Gastrocnemius medialis (tissue), 4 donors: ENCODE measurements around the gene CPSF4L. TPM values are rescaled to one million over a fixed set of nuclear protein-coding genes. Genes with fewer than 3 reads are reported as not detected.

Experiments
- ATAC-seq, 2 donors: fragments of 150-250 bp; one replicate each; pipeline ENCODE4 v1.9.1; 2016
- DNase-seq, 2 donors: peaks; one replicate each; pipeline ENCODE4 v3.0.0-alpha.2; 2019
- H3K27ac ChIP-seq, 4 donors: fragments of 200-600 bp; sonication (generic); 1 replicate in 1 of 4; 2 replicates in 3 of 4; pipeline ENCODE4 v1.5.1; 2016 to 2018; ENCODE audit warnings: mild to moderate bottlenecking in 2 of 4, moderate library complexity in 1 of 4
- H3K27me3 ChIP-seq, 3 donors: fragments of 200-600 bp; sonication (generic) in 2 of 3; 1 replicate in 1 of 3; 2 replicates in 2 of 3; pipeline versions ENCODE4 v1.5.1 to v1.6.0; 2016 to 2019; ENCODE audit warnings: mild to moderate bottlenecking in 1 of 3, moderate library complexity in 1 of 3
- H3K36me3 ChIP-seq, 2 donors: fragments of 200-600 bp; sonication (generic) in 1 of 2; one replicate each; pipeline ENCODE4 v1.5.1; 2017 to 2018
- H3K4me1 ChIP-seq, 2 donors: fragments of 200-600 bp; sonication (generic) in 1 of 2; one replicate each; pipeline ENCODE4 v1.5.1; 2016 to 2017; ENCODE audit warnings: mild to moderate bottlenecking in 2 of 2
- H3K4me3 ChIP-seq, 4 donors: fragments of 200-600 bp; sonication (generic) in 3 of 4; 1 replicate in 1 of 4; 2 replicates in 3 of 4; pipeline ENCODE4 v1.5.1; 2016 to 2019; ENCODE audit warnings: mild to moderate bottlenecking in 2 of 4
- H3K9me3 ChIP-seq, 3 donors: fragments of 200-600 bp; sonication (generic) in 2 of 3; 1 replicate in 1 of 3; 2 replicates in 2 of 3; pipeline ENCODE4 v1.5.1; 2016 to 2019
- POLR2A ChIP-seq, 2 donors: fragments of 450-650 bp; IDR thresholded peaks; one replicate each; pipeline ENCODE4 v1.6.1; 2017; ENCODE audit warnings: antibody characterized with exemption in 2 of 2, mild to moderate bottlenecking in 2 of 2, moderate library complexity in 2 of 2
- in situ Hi-C, 4 donors: fragments of 200-750 bp; cut with MboI; loops; one replicate each; pipeline versions ENCODE4 v1.15.0 to v1.8.0; 2017; ENCODE audit warnings: low sequenced_read_pairs in 4 of 4
- intact Hi-C: fragments of 100-400 bp; cut with DNase I; formaldehyde crosslinking; loops from one replicate; pipeline ENCODE4 v1.15.1; 2023; ENCODE audit warnings: low total_unique reads
- total RNA-seq, 4 donors: library from RNA; depleted of rRNA; stranded (reverse); fragments of >200 nt; gene quantifications; one replicate each; pipeline versions ENCODE4 v1.1.0 to v1.2.3, GENCODE V29; 2016
- TF ChIP-seq, protein P1 (sequence below), 5 experiments: fragments of 450-650 bp in 3 of 5; fragments of 200-600 bp in 2 of 5; sonication (generic) in 2 of 5; IDR thresholded peaks in 4 of 5; conservative IDR thresholded peaks in 1 of 5; 1 replicate in 4 of 5; 2 replicates in 1 of 5; pipeline ENCODE4 v1.5.1; 2016 to 2019; ENCODE audit warnings: antibody characterized with exemption in 5 of 5, mild to moderate bottlenecking in 3 of 5, moderate library complexity in 3 of 5

Gene CPSF4L
- total RNA-seq, 4 donors from 2014 or later, result not detected

DNA sequence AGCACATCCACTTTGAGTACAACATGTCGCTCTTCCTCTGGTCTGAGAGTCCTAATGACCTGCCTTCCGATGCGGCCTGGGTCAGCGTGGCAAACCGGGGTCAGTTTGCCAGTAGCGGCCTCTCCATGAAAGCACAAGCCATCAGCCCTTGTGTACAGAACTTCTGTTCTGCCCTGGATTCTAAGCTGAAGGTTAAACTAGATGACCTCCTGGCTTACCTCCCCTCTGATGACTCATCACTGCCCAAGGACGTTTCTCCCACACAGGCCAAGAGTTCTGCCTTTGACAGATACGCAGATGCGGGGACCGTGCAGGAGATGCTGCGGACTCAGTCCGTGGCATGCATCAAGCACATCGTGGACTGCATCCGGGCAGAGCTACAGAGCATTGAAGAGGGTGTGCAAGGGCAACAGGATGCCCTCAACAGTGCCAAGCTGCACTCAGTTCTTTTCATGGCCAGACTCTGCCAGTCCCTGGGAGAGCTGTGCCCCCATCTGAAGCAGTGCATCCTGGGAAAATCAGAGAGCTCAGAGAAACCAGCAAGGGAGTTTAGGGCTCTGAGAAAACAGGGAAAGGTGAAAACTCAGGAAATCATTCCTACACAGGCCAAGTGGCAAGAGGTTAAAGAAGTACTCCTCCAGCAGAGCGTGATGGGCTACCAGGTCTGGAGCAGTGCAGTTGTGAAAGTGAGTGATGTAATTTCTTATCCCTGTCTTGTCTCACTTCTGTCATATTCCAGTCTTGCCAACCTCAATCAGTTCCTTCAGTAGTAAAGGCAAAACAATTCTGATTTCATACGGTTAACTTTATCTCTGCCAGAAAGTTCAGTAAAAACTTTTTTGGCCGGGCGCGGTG lies 60.2 kb downstream of the CPSF4L start:
- Histone ChIP-seq H3K4me1 (peaks cover 0 to 21% of the 10 kb centered on the region in 2 donors), H3K27ac (peak overlapping the region in 1 of 4 donors; percentile 62), H3K36me3 (peaks cover 2 to 93% of the 10 kb centered on the region in 2 donors), H3K9me3 (no peaks in the 10 kb centered on the region), H3K4me3 (no peak overlapping the region), H3K27me3 (no peaks in the 10 kb centered on the region)
- ATAC-seq, result peak in 1 of 2 donors; percentile 65
- TF ChIP-seq, protein P1, sequence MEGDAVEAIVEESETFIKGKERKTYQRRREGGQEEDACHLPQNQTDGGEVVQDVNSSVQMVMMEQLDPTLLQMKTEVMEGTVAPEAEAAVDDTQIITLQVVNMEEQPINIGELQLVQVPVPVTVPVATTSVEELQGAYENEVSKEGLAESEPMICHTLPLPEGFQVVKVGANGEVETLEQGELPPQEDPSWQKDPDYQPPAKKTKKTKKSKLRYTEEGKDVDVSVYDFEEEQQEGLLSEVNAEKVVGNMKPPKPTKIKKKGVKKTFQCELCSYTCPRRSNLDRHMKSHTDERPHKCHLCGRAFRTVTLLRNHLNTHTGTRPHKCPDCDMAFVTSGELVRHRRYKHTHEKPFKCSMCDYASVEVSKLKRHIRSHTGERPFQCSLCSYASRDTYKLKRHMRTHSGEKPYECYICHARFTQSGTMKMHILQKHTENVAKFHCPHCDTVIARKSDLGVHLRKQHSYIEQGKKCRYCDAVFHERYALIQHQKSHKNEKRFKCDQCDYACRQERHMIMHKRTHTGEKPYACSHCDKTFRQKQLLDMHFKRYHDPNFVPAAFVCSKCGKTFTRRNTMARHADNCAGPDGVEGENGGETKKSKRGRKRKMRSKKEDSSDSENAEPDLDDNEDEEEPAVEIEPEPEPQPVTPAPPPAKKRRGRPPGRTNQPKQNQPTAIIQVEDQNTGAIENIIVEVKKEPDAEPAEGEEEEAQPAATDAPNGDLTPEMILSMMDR (IDR thresholded peaks at IDR 0.05 in 4 of 5, conservative IDR thresholded peaks at IDR 0.05 in 1 of 5), result no peak
- no peak for TF ChIP-seq POLR2A (IDR thresholded peaks at IDR 0.05)
- DNase-seq, result peak in 1 of 2 donors; percentile 35
- intact Hi-C loops (no loop called here), in situ Hi-C loops (no loop called here)

DNA sequence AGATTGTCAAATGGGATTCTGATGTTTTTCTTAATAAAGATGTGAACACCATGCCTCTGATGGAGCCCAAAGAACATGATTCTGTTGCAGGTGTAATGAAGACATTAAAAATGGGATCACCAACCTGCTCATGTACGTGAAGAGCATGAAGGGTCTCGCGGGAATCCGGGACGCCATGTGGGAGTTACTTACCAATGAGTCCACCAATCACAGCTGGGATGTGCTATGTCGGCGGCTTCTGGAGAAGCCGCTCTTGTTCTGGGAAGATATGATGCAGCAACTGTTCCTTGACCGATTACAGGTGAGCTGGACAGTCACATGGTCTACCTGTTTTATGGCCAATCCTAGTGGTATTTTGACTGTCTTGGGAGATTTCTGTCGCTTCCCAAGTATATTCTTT lies 61.2 kb downstream of the CPSF4L start:
- Histone ChIP-seq H3K9me3 (no peaks in the 10 kb centered on the region), H3K4me1 (peaks cover 0 to 23% of the 10 kb centered on the region in 2 donors), H3K4me3 (no peak overlapping the region), H3K27ac (peak overlapping the region in 1 of 4 donors; percentile 62), H3K36me3 (peaks cover 2 to 83% of the 10 kb centered on the region in 2 donors), H3K27me3 (no peaks in the 10 kb centered on the region)
- intact Hi-C loops (no loop called here), in situ Hi-C loops (no loop called here)
- TF ChIP-seq, protein P1 (IDR thresholded peaks at IDR 0.05 in 4 of 5, conservative IDR thresholded peaks at IDR 0.05 in 1 of 5), result no peak
- TF ChIP-seq POLR2A (IDR thresholded peaks at IDR 0.05), result no peak
- DNase-seq (no peak), ATAC-seq (no peak)

DNA sequence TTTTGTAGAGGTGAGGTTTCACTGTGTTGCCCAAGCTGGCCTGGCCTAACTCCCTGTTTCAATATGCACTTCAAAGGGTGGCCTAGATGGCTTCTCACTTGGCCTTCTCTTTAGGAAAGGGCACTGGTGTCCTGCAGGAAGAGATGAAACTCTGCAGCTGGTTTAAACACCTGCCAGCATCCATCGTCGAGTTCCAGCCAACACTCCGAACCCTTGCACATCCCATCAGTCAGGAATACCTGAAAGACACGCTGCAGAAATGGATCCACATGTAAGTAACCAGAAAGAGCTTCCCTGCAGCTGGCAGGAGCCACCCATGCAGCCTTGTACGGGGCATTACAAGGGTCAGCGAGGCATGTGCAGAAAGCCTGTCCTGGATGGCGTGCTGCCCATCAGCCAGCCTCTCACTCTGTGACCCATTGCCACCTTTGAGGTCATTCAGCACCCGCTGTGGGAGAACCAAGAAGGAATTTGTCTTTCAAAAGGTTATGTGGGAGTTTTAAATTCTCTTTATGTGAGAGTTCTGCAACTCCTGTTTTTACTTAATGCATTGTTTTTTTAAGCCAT lies 61.8 kb downstream of the CPSF4L start:
- intact Hi-C loops (no loop called here), in situ Hi-C loops (no loop called here)
- H3K9me3 ChIP-seq, result no peaks in the 10 kb centered on the region
- DNase-seq, result no peak
- peaks cover under 1 to 24% of the 10 kb centered on the region in 2 donors for H3K4me1 ChIP-seq
- no peak for ATAC-seq
- H3K36me3 ChIP-seq, result peaks cover 2 to 77% of the 10 kb centered on the region in 2 donors
- H3K27ac ChIP-seq, result no peak overlapping the region
- TF ChIP-seq, protein P1 (IDR thresholded peaks at IDR 0.05 in 4 of 5, conservative IDR thresholded peaks at IDR 0.05 in 1 of 5), result no peak
- TF ChIP-seq POLR2A (IDR thresholded peaks at IDR 0.05), result no peak
- H3K27me3 ChIP-seq, result no peaks in the 10 kb centered on the region
- no peak overlapping the region for H3K4me3 ChIP-seq

DNA sequence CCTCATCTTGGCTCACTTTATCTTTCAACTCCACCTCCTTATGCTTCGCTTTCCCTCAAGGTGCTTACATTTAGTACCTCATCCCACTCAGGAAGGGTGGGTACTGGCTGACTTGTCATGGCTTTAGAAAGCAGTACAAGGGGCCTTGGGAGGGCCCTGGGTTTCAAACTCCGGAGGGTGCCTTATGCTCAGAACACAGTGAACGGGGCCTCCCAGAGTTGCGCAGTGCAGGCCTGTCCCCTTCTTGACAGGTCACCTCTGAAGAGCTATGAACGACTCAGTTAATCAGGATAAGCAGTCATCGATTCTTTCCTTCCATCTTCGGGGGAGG lies 62.8 kb downstream of the CPSF4L start:
- peaks cover 8 to 31% of the 10 kb centered on the region in 2 donors for H3K4me1 ChIP-seq
- TF ChIP-seq, protein P1 (IDR thresholded peaks at IDR 0.05 in 4 of 5, conservative IDR thresholded peaks at IDR 0.05 in 1 of 5), result no peak
- no peak for TF ChIP-seq POLR2A (IDR thresholded peaks at IDR 0.05)
- no peaks in the 10 kb centered on the region for H3K27me3 ChIP-seq
- no peak overlapping the region for H3K4me3 ChIP-seq
- no peak overlapping the region for H3K27ac ChIP-seq
- intact Hi-C loops, result no loop called here
- in situ Hi-C loops, result no loop called here
- ATAC-seq (no peak), DNase-seq (no peak)
- peaks cover 2 to 74% of the 10 kb centered on the region in 2 donors for H3K36me3 ChIP-seq
- H3K9me3 ChIP-seq, result no peaks in the 10 kb centered on the region

Other genes starting within 250 kb of the CPSF4L start
- 10 to 100 TPM in 2 of 4 donors, 1 to 10 TPM in 2; 7.6 to 28.4 (median 10.7) TPM for gene SLC39A11, start 169.2 kb downstream of the CPSF4L start, total RNA-seq
- gene SSTR2, start 96.9 kb downstream of the CPSF4L start, total RNA-seq, result 1 to 10 TPM in 2 of 4 donors, under 1 TPM in 2; 0.31 to 2.3 (median 0.82) TPM
- gene COG1, start 68.8 kb downstream of the CPSF4L start, total RNA-seq, result 10 to 100 TPM; 21.2 to 34.7 (median 26.7) TPM
- gene CDC42EP4, start 50.1 kb upstream of the CPSF4L start, total RNA-seq, result 10 to 100 TPM; 35.8 to 57.0 (median 47.1) TPM